HCT116 (cell line): ENCODE results near the gene RASGEF1C. TPM values are rescaled to one million over a fixed set of nuclear protein-coding genes. Genes with fewer than 3 reads are reported as not detected.

Source experiments
- ATAC-seq: fragments of 200-7000 bp; cut with Tn5 transposase; 2 replicates; pipeline ENCODE4 v1.9.1; 2020; ENCODE audit warnings: mild to moderate bottlenecking, moderate library complexity
- BruUV-seq: library from RNA; stranded (reverse); fragments of 400-500 nt; replicated peaks from 2 replicates; lab custom pipeline; 2021; lab: Mats Ljungman, UMichigan
- CTCF ChIA-PET: fragments of 300-600 bp; sonication (Branson Sonifier 250); formaldehyde crosslinking; loops from one replicate; lab custom pipeline; 2021; ENCODE audit warnings: antibody characterized with exemption; lab: Charles Lee
- POLR2A ChIA-PET: fragments of 300-600, 350-600 bp; sonication (Branson Sonifier 250); formaldehyde crosslinking; loops from one replicate; lab custom pipeline; 2021; ENCODE audit warnings: antibody characterized with exemption; lab: Charles Lee
- RAD21 ChIA-PET, 2 experiments: fragments of 300-600 bp; sonication (Branson Sonifier 250); formaldehyde crosslinking; loops; one replicate each; lab custom pipeline; 2023; ENCODE audit warnings: low total read pairs in 2 of 2; ENCODE audit not compliant: uncharacterized antibody in 2 of 2, unreplicated experiment in 2 of 2, low non-redundant PET in 1 of 2; lab: Charles Lee
- DNase-seq: peaks from one replicate; pipeline ENCODE4 v3.0.0-alpha.2; 2010; ENCODE audit warnings: low read depth, low spot score
- H2AFZ ChIP-seq: fragments of 200-600 bp; shearing (Covaris generic), sonication (generic); 2 replicates; pipeline ENCODE4 v1.6.1; 2017; ENCODE audit warnings: low read depth, mixed run types, mixed read lengths, antibody characterized with exemption, low read length; ENCODE audit not compliant: poor library complexity, severe bottlenecking
- H3K27ac ChIP-seq: 2 replicates; pipeline ENCODE4 v1.5.1; 2012; ENCODE audit warnings: low read depth, low read length
- H3K27me3 ChIP-seq: fragments of 200-600 bp; sonication (generic); 2 replicates; pipeline ENCODE4 v1.6.1; 2016; ENCODE audit warnings: mixed run types, low read length, mixed read lengths; ENCODE audit not compliant: insufficient read depth
- H3K36me3 ChIP-seq, 2 experiments: fragments of 200-500 bp in 1 of 2; fragments of 200-600 bp in 1 of 2; sonication (Bioruptor generic) in 1 of 2; sonication (generic) in 1 of 2; 2 replicates each; pipeline versions ENCODE4 v1.5.1 to v1.6.1; 2014 to 2016; ENCODE audit warnings: low read length in 2 of 2, inconsistent platforms in 1 of 2, mixed read lengths in 1 of 2, mixed run types in 1 of 2; ENCODE audit not compliant: insufficient read depth in 2 of 2, control insufficient read depth in 1 of 2
- H3K4me1 ChIP-seq, 2 experiments: fragments of 200-600 bp in 1 of 2; sonication (generic) in 1 of 2; 2 replicates each; pipeline versions ENCODE4 v1.5.1 to v1.6.1; 2012 to 2017; ENCODE audit warnings: low read length in 2 of 2, inconsistent platforms in 1 of 2, mild to moderate bottlenecking in 1 of 2, mixed read lengths in 1 of 2, mixed run types in 1 of 2, moderate library complexity in 1 of 2; ENCODE audit not compliant: insufficient read depth in 2 of 2, control insufficient read depth in 1 of 2
- H3K4me2 ChIP-seq: fragments of 200-600 bp; sonication (generic); 2 replicates; pipeline ENCODE4 v1.6.1; 2017; ENCODE audit warnings: mixed run types, low read length, mixed read lengths
- H3K4me3 ChIP-seq, 2 experiments: fragments of 200-600 bp in 1 of 2; sonication (generic) in 1 of 2; replicated peaks in 1 of 2; 2 replicates each; pipeline ENCODE4 v1.5.1; 2011 to 2016; ENCODE audit warnings: low read length in 2 of 2, control low read depth in 1 of 2, low read depth in 1 of 2, mild to moderate bottlenecking in 1 of 2, mixed read lengths in 1 of 2, mixed run types in 1 of 2
- H3K79me2 ChIP-seq: fragments of 200-600 bp; sonication (generic); 2 replicates; pipeline ENCODE4 v1.6.1; 2017; ENCODE audit warnings: mild to moderate bottlenecking, mixed run types, low read length, moderate library complexity, mixed read lengths; ENCODE audit not compliant: insufficient read depth
- H3K9ac ChIP-seq: fragments of 200-600 bp; sonication (generic); 2 replicates; pipeline ENCODE4 v1.6.1; 2016; ENCODE audit warnings: low read length, mixed read lengths
- H3K9me2 ChIP-seq: fragments of 200-600 bp; sonication (generic), shearing (Covaris generic); 2 replicates; pipeline ENCODE4 v1.6.1; 2017; ENCODE audit warnings: mixed run types, mild to moderate bottlenecking, moderate library complexity; ENCODE audit not compliant: insufficient read depth
- H3K9me3 ChIP-seq, 2 experiments: fragments of 200-500 bp in 1 of 2; fragments of 200-600 bp in 1 of 2; sonication (Bioruptor generic) in 1 of 2; sonication (generic) in 1 of 2; 2 replicates each; pipeline ENCODE4 v1.6.1; 2014 to 2017; ENCODE audit warnings: low read length in 2 of 2, mixed read lengths in 2 of 2, inconsistent platforms in 1 of 2, low read depth in 1 of 2, mild to moderate bottlenecking in 1 of 2, mixed run types in 1 of 2, moderate library complexity in 1 of 2; ENCODE audit not compliant: control insufficient read depth in 1 of 2, insufficient read depth in 1 of 2
- H4K20me1 ChIP-seq: fragments of 200-600 bp; sonication (generic), shearing (Covaris generic); 2 replicates; pipeline ENCODE4 v1.6.1; 2017; ENCODE audit warnings: mixed run types, mild to moderate bottlenecking, moderate library complexity; ENCODE audit not compliant: insufficient read depth
- CBX3 ChIP-seq: IDR thresholded peaks from 2 replicates; pipeline ENCODE4 v1.6.1; 2012; ENCODE audit warnings: low read depth
- CEBPB ChIP-seq: IDR thresholded peaks from 2 replicates; pipeline ENCODE4 v1.6.1; 2012; ENCODE audit warnings: low read depth
- JUND ChIP-seq: IDR thresholded peaks from 2 replicates; pipeline ENCODE4 v1.6.1; 2012
- RAD21 ChIP-seq: IDR thresholded peaks from 2 replicates; pipeline ENCODE4 v1.6.1; 2012; ENCODE audit warnings: low read depth, mild to moderate bottlenecking
- REST ChIP-seq: IDR thresholded peaks from 2 replicates; pipeline ENCODE4 v1.6.1; 2012; ENCODE audit warnings: low read depth
- TCF7L2 ChIP-seq: IDR thresholded peaks from 2 replicates; pipeline ENCODE4 v1.7.0; 2011; ENCODE audit warnings: borderline replicate concordance, inconsistent platforms; ENCODE audit not compliant: insufficient read depth, insufficient read length; ENCODE audit errors: extremely low read depth
- intact Hi-C: fragments of 100-400 bp; cut with micrococcal nuclease; formaldehyde crosslinking; loops from 2 replicates; pipeline ENCODE4 v1.10.0; 2022
- total RNA-seq: library from RNA; stranded (reverse); gene quantifications from one replicate; pipeline ENCODE4 v1.2.1, GENCODE V29; 2021; ENCODE audit not compliant: unreplicated experiment

Gene RASGEF1C
- total RNA-seq, 1 experiment from 2014 or later, result 1.2 TPM

- H2AFZ ChIP-seq, result no peak overlapping the region
- H4K20me1 ChIP-seq, result no peaks in the 10 kb centered on the region
- ChIA-PET POLR2A (no interaction called here), RAD21 (no interaction called here), CTCF (no interaction called here)
- peak; percentile 71; the same call in 1 of the 2 replicates for TF ChIP-seq CBX3
- TF ChIP-seq TCF7L2, result no peak
- no peak for TF ChIP-seq REST
- H3K9me3 ChIP-seq, result peaks cover 5 to 13% of the 10 kb centered on the region in 2 experiments; a peak in 2 of 4 replicates
- intact Hi-C loops, result no loop called here
- H3K4me1 ChIP-seq, result no peaks in the 10 kb centered on the region
- H3K4me3 ChIP-seq, result no peak overlapping the region
- DNase-seq (no peak), ATAC-seq (no peak)
- H3K9me2 ChIP-seq, result no peaks in the 10 kb centered on the region
- BruUV-seq, result no TSS peak
- no peak overlapping the region for H3K27ac ChIP-seq
- H3K27me3 ChIP-seq, result no peaks in the 10 kb centered on the region
- no peaks in the 10 kb centered on the region for H3K36me3 ChIP-seq
- H3K4me2 ChIP-seq, result no peak overlapping the region
- H3K79me2 ChIP-seq, result no peaks in the 10 kb centered on the region
- H3K9ac ChIP-seq, result no peak overlapping the region
Measured at GRCh38 chr5:180107005-180107404, 102.0 kb downstream of the RASGEF1C start.

GRCh38 chr5:180105827-180106312, 103.1 kb downstream of the RASGEF1C start:
- Histone ChIP-seq H3K4me1 (no peaks in the 10 kb centered on the region), H3K27ac (no peak overlapping the region), H3K9me3 (peaks cover 5 to 13% of the 10 kb centered on the region in 2 experiments; a peak in 2 of 4 replicates), H3K36me3 (no peaks in the 10 kb centered on the region), H3K79me2 (no peaks in the 10 kb centered on the region), H4K20me1 (no peaks in the 10 kb centered on the region), H3K4me3 (no peak overlapping the region), H3K9ac (no peak overlapping the region), H3K9me2 (no peaks in the 10 kb centered on the region), H2AFZ (no peak overlapping the region), H3K4me2 (no peak overlapping the region), H3K27me3 (no peaks in the 10 kb centered on the region)
- ChIA-PET RAD21 (no interaction called here), POLR2A (no interaction called here), CTCF (no interaction called here)
- no peak for TF ChIP-seq RAD21
- TF ChIP-seq CEBPB, result peak; percentile 37
- TF ChIP-seq JUND, result no peak
- no peak for ATAC-seq
- DNase-seq, result peak; percentile 4
- BruUV-seq, result no TSS peak
- intact Hi-C loops, result no loop called here
